Keratinocyte (primary cell): ENCODE results near the gene NOA1. TPM values are rescaled to one million over a fixed set of nuclear protein-coding genes. Genes with fewer than 3 reads are reported as not detected.

Experiments
- DNase-seq: peaks from one replicate; pipeline ENCODE4 v3.0.0-alpha.2; 2011; ENCODE audit warnings: low read depth, missing footprints, low spot score
- FAIRE-seq: peaks from 2 replicates; lab custom pipeline; 2011; peaks lifted over from hg19 to GRCh38; lab: Jason Lieb, UNC
- H2AFZ ChIP-seq: 2 replicates; pipeline ENCODE4 v1.6.0; 2012; ENCODE audit warnings: low read length, control low read depth, inconsistent platforms; ENCODE audit not compliant: control insufficient read depth
- H3K27ac ChIP-seq: 2 replicates; pipeline ENCODE4 v1.5.1; 2011; ENCODE audit warnings: low read length; ENCODE audit not compliant: control insufficient read depth, insufficient read depth
- H3K27me3 ChIP-seq: 3 replicates; pipeline ENCODE4 v1.6.0; 2011; ENCODE audit warnings: low read length; ENCODE audit not compliant: control insufficient read depth, insufficient read depth; ENCODE audit errors: extremely low read depth
- H3K36me3 ChIP-seq, 2 experiments: 2 replicates in 1 of 2; 3 replicates in 1 of 2; pipeline ENCODE4 v1.5.1; 2011; ENCODE audit warnings: low read length in 2 of 2, mild to moderate bottlenecking in 1 of 2; ENCODE audit not compliant: control insufficient read depth in 2 of 2, insufficient read depth in 2 of 2; ENCODE audit errors: extremely low read depth in 1 of 2
- H3K4me1 ChIP-seq: 3 replicates; pipeline ENCODE4 v1.5.1; 2011; ENCODE audit warnings: low read length; ENCODE audit not compliant: control insufficient read depth, insufficient read depth; ENCODE audit errors: extremely low read depth
- H3K4me2 ChIP-seq: 3 replicates; pipeline ENCODE4 v1.6.0; 2011; ENCODE audit warnings: low read depth, low read length; ENCODE audit not compliant: control insufficient read depth, insufficient read depth; ENCODE audit errors: extremely low read depth
- H3K4me3 ChIP-seq, 3 experiments: fragments of 200-600 bp in 1 of 3; sonication (generic) in 1 of 3; 2 replicates in 2 of 3; 3 replicates in 1 of 3; pipeline ENCODE4 v1.5.1; 2011 to 2016; ENCODE audit warnings: low read length in 3 of 3, mild to moderate bottlenecking in 3 of 3, control low read depth in 2 of 3, inconsistent platforms in 1 of 3, low read depth in 1 of 3, mixed read lengths in 1 of 3, mixed run types in 1 of 3, moderate library complexity in 1 of 3; ENCODE audit not compliant: control insufficient read depth in 2 of 3, insufficient read depth in 2 of 3; ENCODE audit errors: extremely low read depth in 1 of 3
- H3K79me2 ChIP-seq: 2 replicates; pipeline ENCODE4 v1.6.0; 2012; ENCODE audit warnings: low read length; ENCODE audit not compliant: control insufficient read depth, insufficient read depth
- H3K9ac ChIP-seq: 3 replicates; pipeline ENCODE4 v1.6.0; 2011; ENCODE audit warnings: low read length; ENCODE audit not compliant: control insufficient read depth, insufficient read depth; ENCODE audit errors: extremely low read depth
- H3K9me1 ChIP-seq: 3 replicates; pipeline ENCODE4 v1.6.0; 2011; ENCODE audit warnings: low read length; ENCODE audit not compliant: control insufficient read depth, insufficient read depth; ENCODE audit errors: extremely low read depth
- H3K9me3 ChIP-seq: 2 replicates; pipeline ENCODE4 v1.5.1; 2012; ENCODE audit warnings: low read depth, low read length; ENCODE audit not compliant: control insufficient read depth
- H4K20me1 ChIP-seq: 3 replicates; pipeline ENCODE4 v1.6.0; 2011; ENCODE audit warnings: low read length; ENCODE audit not compliant: control insufficient read depth, insufficient read depth; ENCODE audit errors: extremely low read depth
- CTCF ChIP-seq, 3 experiments: IDR thresholded peaks in 1 of 3; conservative IDR thresholded peaks in 1 of 3; optimal IDR thresholded peaks in 1 of 3; 2 replicates in 2 of 3; 3 replicates in 1 of 3; pipeline versions ENCODE3 to v1.5.1; 2011; ENCODE audit warnings: low read length in 3 of 3, mild to moderate bottlenecking in 3 of 3, moderate library complexity in 2 of 3, control low read depth in 1 of 3, inconsistent platforms in 1 of 3; ENCODE audit not compliant: insufficient read depth in 2 of 3; ENCODE audit errors: extremely low read depth in 1 of 3
- EZH2 ChIP-seq: IDR thresholded peaks from one replicate; pipeline ENCODE4 v1.6.1; 2012; ENCODE audit warnings: inconsistent platforms, mild to moderate bottlenecking, low read length, moderate library complexity
- dilution Hi-C: fragments of 300-500 bp; cut with MboI; formaldehyde crosslinking; loops from one replicate; pipeline ENCODE4 v1.7.0; 2020; ENCODE audit warnings: low sequenced_read_pairs; ENCODE audit not compliant: extremely low pct_ligation_motif_present
- polyA plus RNA-seq, 5 experiments: library from polyadenylated mRNA; depleted of rRNA in 3 of 5; stranded (reverse) in 3 of 5; stranded (forward) in 1 of 5; unstranded in 1 of 5; fragments of >200 nt; gene quantifications; 1 replicate in 1 of 5; 2 replicates in 3 of 5; 3 replicates in 1 of 5; pipeline versions ENCODE4 v1.2.1 to v1.2.3, GENCODE V29; 2011 to 2012; ENCODE audit warnings: missing spikeins in 2 of 5, low read depth in 1 of 5, low replicate concordance in 1 of 5

NOA1 gene
- polyA plus RNA-seq, 1 donor (not counting 4 experiments of a cell fraction or from before 2014, with no cell fraction given): 15.5 TPM

GRCh38 chr4:56995525-56995924 is 18.1 kb upstream of the NOA1 start:
- H3K36me3 ChIP-seq: peaks cover 13 to 30% of the 10 kb centered on the region in 2 experiments
- FAIRE-seq (no peak), DNase-seq (no peak)
- no peaks in the 10 kb centered on the region for H3K9me1 ChIP-seq
- TF ChIP-seq CTCF (optimal IDR thresholded peaks at IDR 0.05 in 1 of 3, IDR thresholded peaks at IDR 0.05 in 1 of 3, conservative IDR thresholded peaks at IDR 0.05 in 1 of 3; ENCODE audit: extremely low read depth in 1 of 3, insufficient read depth in 2 of 3, low read length in 3 of 3): no peak
- no peak for TF ChIP-seq EZH2
- no peak overlapping the region for H3K4me2 ChIP-seq
- no peak overlapping the region for H3K9ac ChIP-seq
- no peak overlapping the region for H2AFZ ChIP-seq
- H3K4me1 ChIP-seq: no peaks in the 10 kb centered on the region
- peaks cover 41% of the 10 kb centered on the region for H3K79me2 ChIP-seq
- dilution Hi-C loops: no loop called here
- H4K20me1 ChIP-seq: no peaks in the 10 kb centered on the region
- H3K27ac ChIP-seq: no peak overlapping the region
- H3K9me3 ChIP-seq: no peaks in the 10 kb centered on the region
- no peaks in the 10 kb centered on the region for H3K27me3 ChIP-seq
- H3K4me3 ChIP-seq: no peak overlapping the region

GRCh38 chr4:56990109-56990905 is 12.9 kb upstream of the NOA1 start:
- Histone ChIP-seq H3K79me2 (peaks cover 72% of the 10 kb centered on the region), H3K4me3 (no peak overlapping the region), H3K9me1 (no peaks in the 10 kb centered on the region), H3K27ac (peak overlapping the region; percentile 19), H3K36me3 (peaks cover 18 to 24% of the 10 kb centered on the region in 2 experiments), H3K4me2 (no peak overlapping the region), H3K27me3 (no peaks in the 10 kb centered on the region), H3K9me3 (no peaks in the 10 kb centered on the region), H2AFZ (no peak overlapping the region), H3K4me1 (peaks cover 7% of the 10 kb centered on the region), H4K20me1 (no peaks in the 10 kb centered on the region), H3K9ac (no peak overlapping the region)
- DNase-seq (no peak), FAIRE-seq (no peak)
- TF ChIP-seq CTCF (optimal IDR thresholded peaks at IDR 0.05 in 1 of 3, IDR thresholded peaks at IDR 0.05 in 1 of 3, conservative IDR thresholded peaks at IDR 0.05 in 1 of 3; ENCODE audit: extremely low read depth in 1 of 3, insufficient read depth in 2 of 3, low read length in 3 of 3) (no peak), EZH2 (no peak)
- dilution Hi-C loops: no loop called here
